Endodermal cell (in vitro differentiated cells): ENCODE data around the gene PXDN. TPM values are rescaled to one million over a fixed set of nuclear protein-coding genes. Genes with fewer than 3 reads are reported as not detected.

ENCODE experiments used
- DNase-seq: peaks from one replicate; pipeline ENCODE4 v3.0.0-alpha.2; 2017
- H3K27ac ChIP-seq: 2 replicates; pipeline ENCODE4 v1.5.1; 2013; ENCODE audit warnings: mild to moderate bottlenecking, low read depth, low read length, moderate library complexity
- H3K27me3 ChIP-seq: 2 replicates; pipeline ENCODE4 v1.6.1; 2013; ENCODE audit warnings: mild to moderate bottlenecking, low read length, moderate library complexity; ENCODE audit not compliant: insufficient read depth, control insufficient read depth, poor library complexity, severe bottlenecking
- H3K36me3 ChIP-seq: 2 replicates; pipeline ENCODE4 v1.7.0; 2013; ENCODE audit warnings: mild to moderate bottlenecking, low read length, moderate library complexity; ENCODE audit not compliant: control insufficient read depth, insufficient read depth
- H3K4me1 ChIP-seq: one replicate; pipeline ENCODE4 v1.7.0; 2013; ENCODE audit warnings: low read length; ENCODE audit not compliant: control insufficient read depth, insufficient read depth
- H3K4me3 ChIP-seq: 2 replicates; pipeline ENCODE4 v1.5.1; 2013; ENCODE audit warnings: mild to moderate bottlenecking, low read length, moderate library complexity
- H3K9ac ChIP-seq: 2 replicates; pipeline ENCODE4 v1.6.1; 2013; ENCODE audit warnings: mild to moderate bottlenecking, low read length, moderate library complexity; ENCODE audit not compliant: poor library complexity, severe bottlenecking; ENCODE audit errors: extremely low read depth
- H3K9me3 ChIP-seq: 2 replicates; pipeline ENCODE4 v1.6.1; 2013; ENCODE audit warnings: mild to moderate bottlenecking, low read length, moderate library complexity; ENCODE audit not compliant: control insufficient read depth
- H3K27ac Mint-ChIP-seq: 2 replicates; pipeline ENCODE4 v1.8.0; 2020; ENCODE audit warnings: mixed read lengths
- H3K27me3 Mint-ChIP-seq: 2 replicates; pipeline ENCODE4 v1.8.0; 2021; ENCODE audit warnings: mild to moderate bottlenecking, mixed read lengths; ENCODE audit not compliant: insufficient read depth
- H3K36me3 Mint-ChIP-seq: 2 replicates; pipeline ENCODE4 v1.8.0; 2020; ENCODE audit warnings: low read depth, mixed read lengths
- H3K4me1 Mint-ChIP-seq: 2 replicates; pipeline ENCODE4 v1.8.0; 2020; ENCODE audit warnings: mixed read lengths
- H3K4me3 Mint-ChIP-seq: 2 replicates; pipeline ENCODE4 v1.8.0; 2020; ENCODE audit warnings: mild to moderate bottlenecking, moderate library complexity, mixed read lengths
- H3K9me3 Mint-ChIP-seq: 2 replicates; pipeline ENCODE4 v1.8.0; 2020; ENCODE audit warnings: mild to moderate bottlenecking, mixed read lengths
- WGBS, 2 experiments: methylation state at CpG; one replicate each; pipeline versions ENCODE4 v1.1.5 to v1.1.7; 2013; ENCODE audit warnings: missing lambda C conversion rate in 2 of 2, mixed read lengths in 1 of 2; ENCODE audit not compliant: insufficient coverage in 1 of 2, insufficient read length in 1 of 2; 5-methylcytosine and 5-hydroxymethylcytosine counted together
- total RNA-seq, 2 donors: library from RNA; stranded (reverse); fragmentation: NEBNext Ultra II Directional in 1 of 2; extraction: Animal tissue kit (Norgen Biotek cat#: 25700) in 1 of 2; gene quantifications; 2 replicates in 1 of 2; 3 replicates in 1 of 2; pipeline ENCODE4 v1.2.1, GENCODE V29; 2021
- TF ChIP-seq, protein P1 (sequence below): fragments of 200-600 bp; sonication (generic); conservative IDR thresholded peaks from 2 replicates; pipeline ENCODE4 v1.5.0; 2021; ENCODE audit warnings: antibody characterized with exemption, mild to moderate bottlenecking

PXDN gene
- total RNA-seq, 2 donors from 2014 or later, result 212 to 247 TPM

DNA sequence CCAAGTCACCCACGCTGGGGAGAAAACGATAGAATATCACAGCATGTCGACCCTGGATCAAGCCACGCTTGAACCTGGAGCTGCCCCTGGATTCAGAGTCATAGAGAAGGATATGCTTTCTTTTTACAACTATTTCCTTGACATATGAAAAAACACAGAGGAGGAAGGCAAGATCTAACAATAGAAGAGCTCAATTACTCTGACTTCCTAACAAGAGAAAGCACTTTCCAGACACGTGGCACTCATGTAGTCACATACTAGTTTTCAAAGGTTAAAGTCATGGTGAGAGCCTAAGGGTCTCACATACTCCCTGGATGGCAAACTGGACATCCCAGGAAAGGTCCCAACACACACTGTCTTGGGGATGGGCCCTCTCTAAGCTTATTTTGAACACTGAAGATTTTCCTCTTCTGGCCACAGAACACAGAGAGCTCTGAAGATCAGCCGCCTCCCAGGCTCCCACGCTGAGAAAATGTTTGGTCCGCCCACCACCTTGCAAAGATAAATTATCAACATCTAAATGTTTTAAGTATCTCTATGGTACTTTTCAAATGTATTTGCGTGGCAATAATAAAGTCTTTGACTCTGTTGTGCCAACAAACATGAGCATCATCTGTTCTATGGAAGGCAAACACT is 4.9 kb downstream of the PXDN start:
- Mint-ChIP-seq H3K27ac (no peak overlapping the region), H3K4me3 (no peak overlapping the region), H3K36me3 (peaks cover 37% of the 10 kb centered on the region), H3K9me3 (peaks cover 15% of the 10 kb centered on the region), H3K4me1 (peaks cover 25% of the 10 kb centered on the region), H3K27me3 (no peaks in the 10 kb centered on the region)
- DNase-seq, result no peak
- no peak overlapping the region for H3K27ac ChIP-seq
- peaks cover 30% of the 10 kb centered on the region for H3K36me3 ChIP-seq
- peaks cover 17% of the 10 kb centered on the region for H3K9me3 ChIP-seq
- no peak overlapping the region for H3K9ac ChIP-seq
- H3K4me1 ChIP-seq, result peaks cover 3% of the 10 kb centered on the region
- 93 to 96% methylated on average over 4 to 9 of the region's 9 CpGs for WGBS, 2 experiments
- H3K4me3 ChIP-seq, result no peak overlapping the region
- TF ChIP-seq, protein P1, sequence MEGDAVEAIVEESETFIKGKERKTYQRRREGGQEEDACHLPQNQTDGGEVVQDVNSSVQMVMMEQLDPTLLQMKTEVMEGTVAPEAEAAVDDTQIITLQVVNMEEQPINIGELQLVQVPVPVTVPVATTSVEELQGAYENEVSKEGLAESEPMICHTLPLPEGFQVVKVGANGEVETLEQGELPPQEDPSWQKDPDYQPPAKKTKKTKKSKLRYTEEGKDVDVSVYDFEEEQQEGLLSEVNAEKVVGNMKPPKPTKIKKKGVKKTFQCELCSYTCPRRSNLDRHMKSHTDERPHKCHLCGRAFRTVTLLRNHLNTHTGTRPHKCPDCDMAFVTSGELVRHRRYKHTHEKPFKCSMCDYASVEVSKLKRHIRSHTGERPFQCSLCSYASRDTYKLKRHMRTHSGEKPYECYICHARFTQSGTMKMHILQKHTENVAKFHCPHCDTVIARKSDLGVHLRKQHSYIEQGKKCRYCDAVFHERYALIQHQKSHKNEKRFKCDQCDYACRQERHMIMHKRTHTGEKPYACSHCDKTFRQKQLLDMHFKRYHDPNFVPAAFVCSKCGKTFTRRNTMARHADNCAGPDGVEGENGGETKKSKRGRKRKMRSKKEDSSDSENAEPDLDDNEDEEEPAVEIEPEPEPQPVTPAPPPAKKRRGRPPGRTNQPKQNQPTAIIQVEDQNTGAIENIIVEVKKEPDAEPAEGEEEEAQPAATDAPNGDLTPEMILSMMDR, result no peak
- no peaks in the 10 kb centered on the region for H3K27me3 ChIP-seq

DNA sequence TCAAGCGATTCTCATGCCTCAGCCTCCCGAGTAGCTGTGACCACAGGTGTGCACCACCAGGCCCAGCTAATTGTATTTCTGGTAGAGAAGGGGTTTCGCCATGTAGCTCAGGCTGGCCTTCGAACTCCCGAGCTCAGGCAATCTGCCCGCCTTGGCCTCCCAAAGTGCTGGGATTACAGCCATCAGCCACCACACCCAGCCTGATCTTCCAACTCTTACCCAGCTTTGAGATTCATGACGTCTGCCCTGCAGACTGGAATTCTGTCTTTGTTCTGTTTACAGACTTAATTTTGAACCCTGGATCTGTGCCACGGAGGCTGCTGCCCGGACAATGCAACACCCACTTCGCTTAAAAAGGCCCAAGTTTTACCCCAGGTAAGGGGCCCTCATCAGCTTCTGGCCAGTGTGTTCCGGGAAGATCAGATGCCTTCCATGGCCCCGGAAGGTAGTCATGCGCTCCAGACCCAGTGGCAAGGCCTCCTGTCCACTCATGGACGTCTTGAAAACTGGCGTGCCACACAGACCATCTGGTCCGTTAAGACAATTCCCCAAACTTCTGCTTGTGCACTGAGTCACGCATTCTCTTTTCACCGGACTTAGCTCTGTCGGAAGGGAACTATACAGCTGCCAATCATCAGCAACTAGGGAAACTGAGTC is 5.5 kb downstream of the PXDN start:
- peaks cover 25% of the 10 kb centered on the region for H3K4me1 Mint-ChIP-seq
- Histone ChIP-seq H3K27ac (no peak overlapping the region), H3K36me3 (peaks cover 35% of the 10 kb centered on the region), H3K9ac (no peak overlapping the region), H3K4me1 (peaks cover 3% of the 10 kb centered on the region), H3K9me3 (peaks cover 17% of the 10 kb centered on the region), H3K27me3 (no peaks in the 10 kb centered on the region), H3K4me3 (no peak overlapping the region)
- DNase-seq, result peak; percentile 31
- H3K27ac Mint-ChIP-seq, result no peak overlapping the region
- H3K9me3 Mint-ChIP-seq, result peaks cover 15% of the 10 kb centered on the region
- WGBS, 2 experiments, result 93 to 97% methylated on average over 16 to 19 of the region's 19 CpGs
- H3K27me3 Mint-ChIP-seq, result no peaks in the 10 kb centered on the region
- H3K4me3 Mint-ChIP-seq, result no peak overlapping the region
- TF ChIP-seq, protein P1, result no peak
- peaks cover 42% of the 10 kb centered on the region for H3K36me3 Mint-ChIP-seq

DNA sequence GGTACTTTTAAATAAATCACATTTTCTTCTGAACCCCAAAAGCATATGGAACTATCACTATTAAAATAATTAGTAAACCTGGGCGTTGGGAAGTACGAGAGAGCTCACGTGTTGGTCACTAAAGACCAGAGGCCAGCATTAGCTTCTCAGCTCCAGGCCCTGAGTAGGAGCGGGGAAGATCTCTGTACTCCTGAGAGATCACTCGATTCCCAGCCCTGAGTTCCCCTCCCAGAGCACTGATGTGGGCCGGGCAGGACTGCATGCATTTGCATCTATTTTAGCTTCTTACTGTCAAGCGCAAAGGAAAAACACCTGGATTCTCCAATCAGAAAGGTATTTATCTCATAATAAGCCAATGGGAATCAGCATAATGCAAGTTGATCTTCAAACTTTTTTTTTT is 6.2 kb downstream of the PXDN start:
- TF ChIP-seq, protein P1, result no peak

More for the DNA sequence above, 6.2 kb downstream of the PXDN start:
- Mint-ChIP-seq H3K4me1 (peaks cover 25% of the 10 kb centered on the region), H3K27ac (no peak overlapping the region), H3K36me3 (peaks cover 47% of the 10 kb centered on the region), H3K9me3 (peaks cover 15% of the 10 kb centered on the region), H3K4me3 (no peak overlapping the region), H3K27me3 (no peaks in the 10 kb centered on the region)
- H3K27me3 ChIP-seq, result no peaks in the 10 kb centered on the region
- peaks cover 38% of the 10 kb centered on the region for H3K36me3 ChIP-seq
- peaks cover 3% of the 10 kb centered on the region for H3K4me1 ChIP-seq
- no peak overlapping the region for H3K9ac ChIP-seq
- peak; percentile 35 for DNase-seq
- WGBS, 2 experiments, result 89% methylated on average over 7 of the region's 7 CpGs
- H3K9me3 ChIP-seq, result peaks cover 21% of the 10 kb centered on the region
- H3K4me3 ChIP-seq, result no peak overlapping the region
- no peak overlapping the region for H3K27ac ChIP-seq
